Peyer's patch (tissue), 4 donors: ENCODE measurements around the gene CYP4F11.

Experiments used
- POLR2A ChIP-seq, 2 donors: fragments of 450-650 bp; IDR thresholded peaks; one replicate each; pipeline ENCODE4 v1.5.1; 2017; ENCODE audit warnings: antibody characterized with exemption in 2 of 2, mild to moderate bottlenecking in 2 of 2, moderate library complexity in 2 of 2
- TF ChIP-seq, protein P1 (sequence below), 6 experiments: fragments of 450-650 bp in 4 of 6; fragments of 200-600 bp in 2 of 6; sonication (generic) in 1 of 6; IDR thresholded peaks; one replicate each; pipeline ENCODE4 v1.5.1; 2017 to 2019; ENCODE audit warnings: antibody characterized with exemption in 6 of 6, mild to moderate bottlenecking in 3 of 6, moderate library complexity in 1 of 6

DNA sequence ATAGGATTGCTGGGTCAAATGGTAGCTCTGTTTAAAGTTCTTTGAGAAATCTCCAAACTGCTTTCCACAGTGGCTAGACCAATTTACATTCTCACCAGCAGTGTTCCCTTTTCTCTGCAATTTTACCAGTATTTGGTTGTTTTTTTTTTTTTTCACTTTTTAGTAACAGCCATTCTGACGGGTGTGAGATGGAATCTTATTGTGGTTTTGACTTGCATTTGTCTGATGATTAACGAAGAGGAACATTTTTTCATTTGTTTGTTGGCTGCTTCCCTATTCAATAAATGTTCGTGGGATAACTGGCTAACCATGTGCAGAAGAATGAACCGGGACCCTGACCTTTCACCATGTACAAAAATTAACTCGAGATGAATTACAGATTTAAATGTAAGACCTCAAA is 67.7 kb downstream of the CYP4F11 start:
- TF ChIP-seq, protein P1, sequence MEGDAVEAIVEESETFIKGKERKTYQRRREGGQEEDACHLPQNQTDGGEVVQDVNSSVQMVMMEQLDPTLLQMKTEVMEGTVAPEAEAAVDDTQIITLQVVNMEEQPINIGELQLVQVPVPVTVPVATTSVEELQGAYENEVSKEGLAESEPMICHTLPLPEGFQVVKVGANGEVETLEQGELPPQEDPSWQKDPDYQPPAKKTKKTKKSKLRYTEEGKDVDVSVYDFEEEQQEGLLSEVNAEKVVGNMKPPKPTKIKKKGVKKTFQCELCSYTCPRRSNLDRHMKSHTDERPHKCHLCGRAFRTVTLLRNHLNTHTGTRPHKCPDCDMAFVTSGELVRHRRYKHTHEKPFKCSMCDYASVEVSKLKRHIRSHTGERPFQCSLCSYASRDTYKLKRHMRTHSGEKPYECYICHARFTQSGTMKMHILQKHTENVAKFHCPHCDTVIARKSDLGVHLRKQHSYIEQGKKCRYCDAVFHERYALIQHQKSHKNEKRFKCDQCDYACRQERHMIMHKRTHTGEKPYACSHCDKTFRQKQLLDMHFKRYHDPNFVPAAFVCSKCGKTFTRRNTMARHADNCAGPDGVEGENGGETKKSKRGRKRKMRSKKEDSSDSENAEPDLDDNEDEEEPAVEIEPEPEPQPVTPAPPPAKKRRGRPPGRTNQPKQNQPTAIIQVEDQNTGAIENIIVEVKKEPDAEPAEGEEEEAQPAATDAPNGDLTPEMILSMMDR (IDR thresholded peaks at IDR 0.05), result no peak
- TF ChIP-seq POLR2A (IDR thresholded peaks at IDR 0.05), result no peak
